Tongue (tissue), 2 donors: ENCODE results near the gene ABCA1. TPM values are rescaled to one million over a fixed set of nuclear protein-coding genes. Genes with fewer than 3 reads are reported as not detected.
"Not testable (repeated sequence)": the region's sequence is repeated elsewhere in the genome, so short reads cannot be mapped to it uniquely, and the experiment has no call there.

Experiments used
- DNase-seq: peaks from one replicate; pipeline ENCODE4 v3.0.0-alpha.2; 2015
- total RNA-seq: library from RNA; depleted of rRNA; stranded (reverse); fragments of >200 nt; gene quantifications from one replicate; pipeline ENCODE4 v1.2.3, GENCODE V29; 2014

ABCA1 gene
- total RNA-seq, 1 donor from 2014 or later, result 23.6 TPM

GRCh38 chr9:104868303-104868686, 59.7 kb downstream of the ABCA1 start:
- no peak for DNase-seq

- no peak for DNase-seq
Measured at GRCh38 chr9:104866191-104866590, 61.8 kb downstream of the ABCA1 start.

- DNase-seq, result no peak
Measured at GRCh38 chr9:104864675-104865104, 63.3 kb downstream of the ABCA1 start.

GRCh38 chr9:104863180-104863883, 64.6 kb downstream of the ABCA1 start:
- peak; percentile 86 for DNase-seq

GRCh38 chr9:104861397-104861796, 66.6 kb downstream of the ABCA1 start:
- DNase-seq, result no peak

GRCh38 chr9:104860263-104860662, 67.7 kb downstream of the ABCA1 start:
- peak; percentile 37 for DNase-seq

GRCh38 chr9:104858846-104859245, 69.1 kb downstream of the ABCA1 start:
- no peak for DNase-seq

GRCh38 chr9:104858271-104858670, 69.7 kb downstream of the ABCA1 start:
- no peak for DNase-seq

- no peak for DNase-seq
Measured at GRCh38 chr9:104856413-104856941, 71.5 kb downstream of the ABCA1 start.

GRCh38 chr9:104855807-104856206, 72.1 kb downstream of the ABCA1 start:
- DNase-seq, result no peak

GRCh38 chr9:104855258-104855657, 72.7 kb downstream of the ABCA1 start:
- DNase-seq, result not testable (repeated sequence)

GRCh38 chr9:104854613-104855012, 73.3 kb downstream of the ABCA1 start:
- DNase-seq, result no peak

GRCh38 chr9:104853683-104854082, 74.3 kb downstream of the ABCA1 start:
- DNase-seq, result no peak

- no peak for DNase-seq
Measured at GRCh38 chr9:104853159-104853558, 74.8 kb downstream of the ABCA1 start.

GRCh38 chr9:104851546-104851920, 76.4 kb downstream of the ABCA1 start:
- no peak for DNase-seq

GRCh38 chr9:104850786-104851545, 77.0 kb downstream of the ABCA1 start:
- no peak for DNase-seq

GRCh38 chr9:104849023-104849422, 78.9 kb downstream of the ABCA1 start:
- DNase-seq, result no peak

GRCh38 chr9:104844710-104845109, 83.2 kb downstream of the ABCA1 start:
- no peak for DNase-seq

- DNase-seq, result peak; percentile 57
Measured at GRCh38 chr9:104843644-104844240, 84.2 kb downstream of the ABCA1 start.

- DNase-seq, result no peak
Measured at GRCh38 chr9:104842698-104843097, 85.3 kb downstream of the ABCA1 start.

- no peak for DNase-seq
Measured at GRCh38 chr9:104841601-104842141, 86.3 kb downstream of the ABCA1 start.

- no peak for DNase-seq
Measured at GRCh38 chr9:104838958-104839357, 89.0 kb downstream of the ABCA1 start.

- no peak for DNase-seq
Measured at GRCh38 chr9:104836767-104837166, 91.2 kb downstream of the ABCA1 start.
